Measurements from ENCODE around the gene SLC39A6. TPM values are rescaled to one million over a fixed set of nuclear protein-coding genes. Genes with fewer than 3 reads are reported as not detected.
"Not testable (repeated sequence)": the region's sequence is repeated elsewhere in the genome, so short reads cannot be mapped to it uniquely, and the experiment has no call there.

Gene SLC39A6
- total and polyA plus RNA-seq, 10 donors, result 3.9 to 29.7 (median 22.6) TPM

GRCh38 chr18:36067055-36067957, 61.8 kb downstream of the SLC39A6 start, which contains the start of gene RPRD1A:
TSS of gene RPRD1A (minus strand) at chr18:36067559. CDS start at chr18:36067404, 155 bp downstream.
- 1 to 2% (median 1%) methylated on average over 37 to 66 of the region's 66 CpGs for WGBS, 5 donors
- Histone ChIP-seq H3K27me3 (replicated peaks in 1 of 7) (no peaks in the 10 kb centered on the region), H3K4me3 (peak within 1 kb of the TSS; percentile 72 to 94 (median 86)), H3K36me3 (peaks cover 0 to 12% (median 0%) of the 10 kb centered on the region in 6 donors), H3K27ac (peak within 1 kb of the TSS; percentile 89 to 97 (median 94)), H3K4me1 (peaks cover 13 to 57% (median 40%) of the 10 kb centered on the region in 6 donors), H3K9me3 (no peaks in the 10 kb centered on the region)
- peak; percentile 100 for DNase-seq
- intact Hi-C loops (cut with DNase I; ENCODE audit: low total_unique reads), result no loop called here
- TF ChIP-seq POLR2AphosphoS5 (IDR thresholded peaks at IDR 0.05) (peak; percentile 95 to 98 (median 96)), POLR2A (IDR thresholded peaks at IDR 0.05) (peak in 1 of 3 donors; percentile 51), CTCF (IDR thresholded peaks at IDR 0.05 in 8 of 11, conservative IDR thresholded peaks at IDR 0.05 in 3 of 11) (peak in 7 of 11 experiments; percentile 6 to 41 (median 18))

- WGBS, 5 donors, result 0 to 1% (median 1%) methylated on average over 5 of the region's 5 CpGs
- Histone ChIP-seq H3K4me1 (peaks cover 13 to 60% (median 40%) of the 10 kb centered on the region in 6 donors), H3K9me3 (no peaks in the 10 kb centered on the region), H3K4me3 (peak overlapping the region; percentile 72 to 94 (median 86)), H3K27me3 (replicated peaks in 1 of 7) (no peaks in the 10 kb centered on the region), H3K27ac (peak overlapping the region; percentile 89 to 97 (median 94)), H3K36me3 (peaks cover 0 to 12% (median 0%) of the 10 kb centered on the region in 6 donors)
- TF ChIP-seq POLR2A (IDR thresholded peaks at IDR 0.05), result no peak
- no peak for DNase-seq
- intact Hi-C loops (cut with DNase I; ENCODE audit: low total_unique reads), result no loop called here
Observed at GRCh38 chr18:36066686-36067054, 62.5 kb downstream of the SLC39A6 start.

GRCh38 chr18:36066001-36066400, 63.1 kb downstream of the SLC39A6 start:
- TF ChIP-seq CTCF (IDR thresholded peaks at IDR 0.05 in 8 of 11, conservative IDR thresholded peaks at IDR 0.05 in 3 of 11) (no peak), POLR2AphosphoS5 (IDR thresholded peaks at IDR 0.05) (no peak), POLR2A (IDR thresholded peaks at IDR 0.05) (no peak)
- H3K4me3 ChIP-seq, result peak overlapping the region; percentile 72 to 94 (median 86)
- H3K9me3 ChIP-seq, result no peaks in the 10 kb centered on the region
- intact Hi-C loops (cut with DNase I; ENCODE audit: low total_unique reads), result no loop called here
- peaks cover 0 to 12% (median 0%) of the 10 kb centered on the region in 6 donors for H3K36me3 ChIP-seq
- DNase-seq, result no peak
- no peaks in the 10 kb centered on the region for H3K27me3 ChIP-seq (replicated peaks in 1 of 7)
- H3K27ac ChIP-seq, result peak overlapping the region in 4 of 8 donors; percentile 1 to 97 (median 56)
- peaks cover 13 to 67% (median 47%) of the 10 kb centered on the region in 6 donors for H3K4me1 ChIP-seq
- WGBS, 5 donors, result 21 to 45% (median 29%) methylated on average over 5 of the region's 5 CpGs

GRCh38 chr18:36064809-36065079, 64.4 kb downstream of the SLC39A6 start:
- 95 to 100% (median 99%) methylated on average over 9 of the region's 9 CpGs for WGBS, 5 donors
- H3K4me3 ChIP-seq; DNase-seq; H3K27me3 ChIP-seq (replicated peaks in 1 of 7); H3K27ac ChIP-seq; H3K9me3 ChIP-seq; intact Hi-C loops (cut with DNase I; ENCODE audit: low total_unique reads): not testable (repeated sequence)
- peaks cover 0 to 12% (median 0%) of the 10 kb centered on the region in 6 donors for H3K36me3 ChIP-seq
- peaks cover 13 to 79% (median 56%) of the 10 kb centered on the region in 6 donors for H3K4me1 ChIP-seq
